GM21786 (cell line): ENCODE measurements around the gene EDDM3A.
A peak's percentile ranks its signal among the peaks of the same experiment; 100 is the strongest.
"Not testable (repeated sequence)": the region's sequence is repeated elsewhere in the genome, so short reads cannot be mapped to it uniquely, and the experiment has no call there.

ENCODE experiments used
- ATAC-seq: cut with Tn5 transposase; IDR thresholded peaks from one replicate; pipeline ENCODE4 v1.9.1; 2021; ENCODE audit not compliant: unreplicated experiment

Gene EDDM3A

DNA sequence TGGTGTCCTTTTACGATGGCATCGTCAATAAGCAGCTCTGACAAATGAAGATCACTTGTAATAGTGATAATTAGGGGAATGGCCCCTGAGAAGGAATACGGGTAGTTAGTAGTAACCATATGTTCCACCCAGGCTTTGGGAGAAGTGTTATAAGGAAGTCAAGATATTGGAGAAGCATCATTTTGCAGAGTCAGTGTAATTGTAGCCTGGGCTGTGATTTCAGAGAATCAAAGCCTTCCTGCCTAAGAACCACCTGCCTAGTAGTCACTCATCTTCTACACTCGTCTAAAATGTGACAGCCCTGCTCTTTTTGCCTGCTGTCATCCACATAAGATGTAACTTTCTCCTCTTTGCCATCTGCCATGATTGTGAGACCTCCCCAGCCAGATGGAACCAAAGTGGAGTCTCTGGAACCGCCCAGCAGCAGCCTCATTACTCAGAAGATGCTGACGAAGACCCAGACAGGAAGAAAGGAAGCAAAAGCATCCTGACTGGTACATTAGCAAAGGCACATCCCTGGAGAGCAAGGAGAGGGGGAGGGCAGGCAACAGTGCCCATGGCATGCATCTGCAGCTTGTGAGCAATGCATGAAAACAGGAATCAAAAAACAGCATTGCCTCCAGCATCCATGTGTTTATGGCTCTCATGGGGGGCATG, 12.6 kb upstream of the EDDM3A start:
- no peak for ATAC-seq

DNA sequence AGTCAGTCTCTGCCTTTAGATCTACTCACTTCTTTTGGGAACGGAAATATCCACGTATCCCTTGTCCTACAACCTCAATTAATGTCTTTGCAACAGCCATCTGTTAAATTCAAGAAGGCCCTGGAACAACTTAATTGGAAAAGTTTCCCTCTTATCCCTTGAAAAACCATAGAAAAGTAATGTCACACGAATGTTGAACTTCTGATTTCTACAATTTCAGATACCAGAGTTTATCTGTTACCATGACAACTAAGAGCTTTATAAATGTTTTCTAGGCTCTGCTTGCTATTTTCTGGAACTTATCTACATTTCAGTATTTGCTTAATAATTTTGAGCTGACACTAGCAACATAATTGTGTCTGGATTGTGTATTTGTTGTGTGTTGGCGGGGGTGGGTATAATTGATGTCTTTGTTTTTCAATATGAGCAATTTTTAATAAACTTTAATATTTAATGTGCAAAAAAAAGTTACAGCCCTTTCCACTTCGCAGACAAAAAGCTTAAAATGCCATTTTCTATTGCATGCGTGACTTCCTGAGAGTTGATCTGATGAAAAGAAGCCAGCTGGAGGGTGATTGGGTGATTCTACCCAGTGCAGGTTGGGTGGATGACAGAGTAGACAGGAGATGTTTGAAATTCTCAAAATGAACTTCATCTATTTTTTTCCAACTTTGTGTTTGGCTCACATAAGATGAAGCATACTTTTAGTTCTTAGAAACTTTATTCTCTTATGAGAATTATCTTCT, 11.8 kb upstream of the EDDM3A start:
- no peak for ATAC-seq

DNA sequence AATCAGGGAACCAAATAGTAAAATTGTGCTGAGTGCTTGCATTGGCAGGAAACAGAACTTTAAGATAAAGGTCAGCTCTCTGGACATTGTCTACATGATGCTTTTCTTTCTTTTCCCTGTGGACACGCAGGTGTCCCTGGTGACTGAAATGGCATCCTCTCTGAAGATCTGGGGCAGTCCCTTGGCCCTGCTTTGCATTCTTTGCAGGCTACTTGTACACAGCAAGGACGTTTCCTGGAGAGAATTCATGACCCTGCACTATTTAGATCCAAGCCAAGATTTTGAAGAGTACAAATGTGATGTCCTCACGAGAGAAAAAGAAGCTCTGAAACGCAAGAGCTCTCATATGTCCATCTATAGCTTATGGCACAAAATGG, 11.3 kb upstream of the EDDM3A start:
- ATAC-seq = peak; percentile 60

DNA sequence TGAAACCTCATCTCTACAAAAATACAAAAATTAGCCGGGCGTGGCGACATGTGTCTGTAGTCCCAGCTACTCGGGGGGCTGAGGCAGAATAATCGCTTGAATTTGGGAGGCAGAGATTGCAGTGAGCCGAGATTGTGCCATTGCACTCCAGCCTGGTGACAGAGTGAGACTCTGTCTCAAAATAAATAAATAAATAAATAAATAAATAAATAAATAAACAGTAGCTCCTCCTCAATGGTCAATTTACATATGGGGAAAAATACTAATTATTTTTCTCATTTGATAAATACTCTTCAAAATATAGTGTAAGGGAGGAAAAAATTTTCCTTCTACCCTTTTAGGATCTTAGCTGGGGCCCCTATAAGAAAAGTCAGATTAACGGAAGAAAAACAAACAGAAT, 7.4 kb upstream of the EDDM3A start:
- ATAC-seq = not testable (repeated sequence)

DNA sequence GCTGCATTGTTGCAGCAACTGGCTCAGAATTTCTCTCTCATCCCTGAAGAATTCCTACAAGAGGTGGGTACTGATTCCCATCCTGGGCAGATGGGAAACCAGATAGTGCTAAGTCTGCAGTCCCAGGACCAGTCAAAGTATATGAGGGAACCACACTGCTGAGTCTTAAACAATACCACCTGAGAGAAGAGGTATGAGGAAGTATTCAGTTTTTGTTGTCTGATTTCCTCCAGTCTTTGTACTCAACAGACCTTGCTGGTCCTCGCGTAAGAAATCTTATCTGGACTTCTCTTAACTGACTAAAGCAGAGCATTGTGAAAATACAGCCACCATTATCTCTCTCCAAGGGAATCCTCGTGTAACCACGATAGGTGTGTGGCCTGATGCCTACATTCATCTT, 3.6 kb upstream of the EDDM3A start:
- no peak for ATAC-seq

DNA sequence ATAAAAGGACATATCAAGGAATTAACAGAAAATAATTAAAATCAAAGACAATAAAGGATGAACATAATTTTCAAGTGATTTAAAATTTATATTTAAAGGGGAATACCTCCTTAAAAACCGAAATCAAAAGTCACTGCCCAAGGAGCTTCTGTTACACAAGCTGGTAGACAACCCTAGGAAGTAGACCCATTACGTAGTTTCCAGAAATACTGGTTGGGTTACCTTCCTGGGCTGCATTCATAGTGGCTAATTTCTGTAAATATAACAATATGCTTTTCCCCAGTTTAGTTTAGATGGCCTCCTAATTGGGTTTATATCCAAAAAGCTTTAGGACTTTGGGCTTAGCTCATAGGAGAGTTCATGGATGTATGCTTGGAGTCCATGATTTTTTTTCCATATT, 2.1 kb upstream of the EDDM3A start:
- ATAC-seq = no peak

DNA sequence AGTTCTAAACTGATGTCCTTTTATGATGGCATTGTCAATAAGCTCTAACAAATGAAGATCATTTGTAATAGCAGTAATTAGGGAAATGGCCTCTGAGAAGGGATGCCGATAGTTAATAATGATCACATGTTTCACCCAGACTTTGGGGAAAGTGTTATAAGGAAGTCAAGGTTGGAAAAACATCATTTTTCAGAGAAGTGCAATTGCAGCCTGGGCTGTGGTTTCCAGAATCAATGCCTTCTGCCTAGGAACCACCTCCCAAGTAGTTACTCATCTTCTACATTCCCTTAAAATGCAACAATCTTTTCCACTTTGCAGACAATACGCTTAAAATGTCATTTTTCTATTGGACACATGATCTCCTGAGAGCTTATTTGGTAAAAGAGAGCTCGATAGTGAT, 879 bp downstream of the EDDM3A start:
- ATAC-seq = no peak

DNA sequence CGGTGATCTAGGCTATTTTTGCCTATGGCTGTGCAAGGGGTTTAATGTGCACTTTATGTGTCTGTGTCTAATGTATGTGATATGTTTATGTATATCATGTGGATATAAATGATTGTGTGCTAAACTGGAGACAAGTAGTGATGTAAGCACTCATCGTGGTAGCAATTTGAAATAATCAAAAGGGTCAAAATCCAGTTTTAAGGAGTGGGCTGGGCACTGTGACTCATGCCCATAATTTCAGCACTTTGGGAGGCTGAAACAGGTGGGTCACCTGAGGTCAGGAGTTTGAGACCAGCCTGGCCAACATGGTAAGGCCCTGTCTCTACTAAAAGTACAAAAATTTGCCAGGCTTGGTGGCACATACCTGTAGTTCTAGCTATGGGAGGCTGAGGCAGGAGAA, 2.8 kb downstream of the EDDM3A start:
- no peak for ATAC-seq

DNA sequence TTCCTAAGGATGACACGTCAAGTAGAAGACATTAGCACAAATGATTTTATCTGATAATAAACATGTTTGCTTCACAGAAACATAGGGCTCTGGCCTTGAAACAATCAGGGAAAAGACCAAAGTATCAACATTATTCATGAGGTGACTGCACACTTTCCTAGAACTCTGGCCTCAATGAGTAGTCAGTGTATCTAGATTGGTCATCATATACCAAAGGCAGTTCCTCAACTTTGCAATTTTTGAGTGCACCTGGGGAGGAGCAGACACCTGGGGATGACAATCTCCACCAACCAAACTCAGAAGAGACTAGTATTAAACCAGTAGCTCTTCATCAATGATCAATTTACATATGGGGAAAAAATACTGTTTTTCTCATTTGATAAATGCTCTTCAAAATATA, 4.5 kb downstream of the EDDM3A start:
- no peak for ATAC-seq

DNA sequence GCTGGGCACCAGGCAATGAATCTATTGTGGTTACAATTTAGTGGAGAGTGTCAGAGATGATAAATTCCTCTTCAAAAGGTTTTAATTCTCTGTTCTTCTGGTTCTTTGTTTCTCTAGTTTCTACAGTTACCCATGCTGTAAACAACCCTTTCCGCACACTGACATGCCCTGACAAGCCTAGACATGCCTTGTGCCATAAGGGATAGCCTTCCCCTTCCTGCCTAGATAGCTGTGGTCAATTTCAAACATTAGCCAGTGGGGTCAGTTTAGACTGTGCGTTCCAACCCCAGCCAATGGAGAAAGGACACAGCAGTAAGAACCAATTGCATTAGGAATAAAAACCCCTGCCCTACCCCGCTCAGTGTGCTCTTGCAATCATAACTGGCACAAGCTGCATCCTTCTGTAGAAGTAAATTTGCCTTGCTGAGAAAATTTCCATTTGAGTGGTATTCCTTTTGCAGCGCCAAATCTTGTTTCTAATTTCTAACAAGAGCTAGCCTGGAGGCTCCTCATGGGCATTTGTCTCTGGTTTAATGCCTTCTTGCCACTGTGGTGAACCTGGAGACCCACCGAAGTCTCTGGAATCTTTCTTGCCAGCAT, 6.4 kb downstream of the EDDM3A start:
- no peak for ATAC-seq

DNA sequence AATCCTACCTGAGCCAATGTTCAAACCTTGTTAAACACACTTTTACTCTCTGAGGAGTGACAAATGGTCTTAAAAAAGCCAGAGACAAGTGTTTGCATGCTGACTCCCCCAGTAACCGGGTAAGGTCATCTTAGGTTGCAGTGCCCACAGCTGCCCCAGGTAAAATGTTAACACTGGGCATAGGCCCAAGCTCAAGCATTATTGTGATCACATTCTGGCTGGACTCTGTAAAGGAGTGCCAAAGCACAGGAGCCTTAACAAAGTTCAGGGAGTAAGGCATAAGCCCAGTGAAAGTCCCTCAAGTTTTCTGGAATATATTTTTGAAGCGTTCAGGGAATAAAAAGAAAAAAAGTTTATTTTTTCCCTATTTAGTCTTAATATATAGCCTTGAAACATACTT, 8.6 kb downstream of the EDDM3A start:
- ATAC-seq = no peak

DNA sequence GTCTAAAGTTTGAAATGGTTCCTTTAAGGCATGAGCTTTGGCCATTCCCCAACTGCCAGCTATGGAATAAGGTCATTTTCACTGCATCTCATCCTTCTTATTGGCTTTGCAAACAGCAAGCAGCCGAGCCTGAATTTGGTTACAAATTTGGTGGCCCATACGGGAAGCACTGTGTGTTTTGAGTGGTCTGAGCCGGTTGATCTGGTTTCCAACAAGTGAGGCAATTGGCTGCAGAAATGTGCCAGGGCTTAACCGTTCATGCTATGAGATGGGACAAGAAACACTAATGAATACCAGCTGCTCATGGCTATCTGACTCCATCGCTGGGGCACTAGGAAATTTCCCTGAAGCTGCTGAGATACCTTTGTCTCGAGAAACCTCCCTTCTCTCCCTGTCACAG, 9.3 kb downstream of the EDDM3A start:
- no peak for ATAC-seq

DNA sequence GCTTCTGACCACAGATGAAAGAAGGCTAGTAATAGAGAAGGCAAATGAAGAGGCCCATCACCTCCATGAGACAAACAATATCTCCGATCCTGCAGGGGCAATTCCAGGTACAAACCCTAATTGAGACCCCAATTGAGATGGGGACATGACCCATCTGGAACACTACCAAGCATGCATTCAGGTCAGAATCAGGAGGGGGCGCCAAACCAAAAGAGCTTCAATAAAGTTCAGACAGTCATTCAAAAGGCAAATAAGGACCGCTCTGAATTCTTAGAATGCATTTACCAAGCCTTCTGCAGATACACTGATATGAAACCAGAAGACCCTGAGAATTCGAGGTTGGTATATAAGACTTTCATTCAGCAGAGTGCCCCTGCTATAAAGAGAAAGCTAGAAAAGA, 12.3 kb downstream of the EDDM3A start:
- ATAC-seq = no peak

DNA sequence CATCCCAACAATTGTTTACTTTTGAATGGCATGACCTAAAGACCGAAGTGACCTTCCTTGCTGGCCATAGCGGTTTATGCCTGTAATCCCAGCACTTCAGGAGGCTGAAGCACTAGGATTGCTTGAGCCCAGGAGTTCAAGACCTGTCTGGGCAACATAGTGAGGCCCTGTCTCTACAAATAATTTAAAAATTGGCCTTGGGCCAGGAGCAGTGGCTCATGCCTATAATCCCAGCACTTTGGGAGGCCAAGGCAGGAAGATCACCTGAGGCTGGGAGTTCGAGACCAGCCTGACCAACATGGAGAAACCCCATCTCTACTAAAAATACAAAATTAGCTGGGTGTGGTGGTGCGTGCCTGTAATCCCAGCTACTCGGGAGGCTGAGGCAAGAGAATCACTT, 13.8 kb downstream of the EDDM3A start:
- not testable (repeated sequence) for ATAC-seq

DNA sequence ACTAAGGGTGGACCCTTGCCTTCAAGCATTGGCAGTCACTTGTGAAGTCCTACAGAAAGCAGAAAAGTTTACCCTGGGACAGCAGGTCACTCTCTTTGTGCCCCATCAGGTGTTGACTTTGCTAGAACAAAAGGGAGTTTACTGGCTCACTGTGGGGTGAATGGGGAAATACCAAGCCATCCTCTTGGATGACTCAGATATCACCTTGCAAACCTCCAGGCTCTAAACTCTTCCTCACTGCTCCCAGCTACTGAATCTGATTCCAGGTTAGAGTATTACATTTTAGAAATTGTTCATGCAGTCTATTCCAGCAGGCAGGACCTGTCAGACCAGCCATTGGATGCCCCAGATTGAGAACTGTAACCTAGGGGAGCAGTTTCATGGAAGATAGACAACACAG, 15.3 kb downstream of the EDDM3A start:
- no peak for ATAC-seq

DNA sequence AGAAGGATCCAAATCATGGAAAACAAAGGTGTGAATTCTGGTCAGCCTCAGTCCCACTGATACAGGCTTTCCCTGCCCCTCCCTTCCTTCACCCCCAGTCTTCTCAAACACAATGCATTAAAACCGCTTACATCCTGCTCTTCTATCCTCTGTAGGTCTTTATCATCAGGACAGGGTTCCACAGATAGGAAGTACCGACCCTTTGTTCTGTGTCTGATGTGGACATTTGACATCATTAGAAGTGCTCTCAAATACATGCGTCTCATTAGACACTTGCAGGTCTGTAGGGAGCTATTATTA, 22.9 kb downstream of the EDDM3A start:
- no peak for ATAC-seq

DNA sequence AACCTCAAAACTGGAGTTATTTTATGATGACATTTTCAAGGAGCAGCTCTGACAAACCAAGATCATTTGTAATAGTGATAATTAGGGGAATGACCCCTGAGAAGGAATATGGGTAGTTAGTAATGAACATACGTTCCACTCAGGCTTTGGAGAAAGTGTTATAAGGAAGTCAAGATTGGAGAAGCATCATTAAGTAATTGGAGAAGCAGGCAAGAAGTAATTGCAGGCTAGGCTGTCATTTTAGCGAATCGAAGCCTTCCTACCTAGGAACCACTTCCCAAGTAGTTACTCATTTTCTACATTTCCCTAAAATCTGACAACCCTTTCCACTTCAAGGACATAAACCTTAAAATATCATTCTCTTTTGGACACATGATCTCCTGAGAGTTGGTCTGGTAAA, 23.7 kb downstream of the EDDM3A start:
- no peak for ATAC-seq

DNA sequence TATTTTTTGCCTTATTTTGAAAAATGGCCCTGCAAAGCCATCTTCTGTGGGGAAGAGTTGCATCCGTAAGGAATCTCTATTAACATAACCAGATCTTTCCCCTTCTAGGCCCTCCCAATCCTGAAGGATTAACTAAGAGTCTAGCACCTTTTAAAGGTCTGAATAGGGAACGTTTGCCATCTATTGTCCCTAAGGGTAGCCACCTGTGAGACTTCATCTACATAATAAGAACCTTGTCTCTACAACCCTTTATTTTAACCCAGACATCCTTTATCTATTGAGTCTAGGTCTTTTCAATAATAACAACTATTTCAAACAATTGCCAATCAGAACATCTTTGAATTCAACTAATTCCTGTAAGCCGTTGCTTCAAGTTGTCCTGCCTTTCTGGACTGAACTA, 27.0 kb downstream of the EDDM3A start:
- no peak for ATAC-seq

DNA sequence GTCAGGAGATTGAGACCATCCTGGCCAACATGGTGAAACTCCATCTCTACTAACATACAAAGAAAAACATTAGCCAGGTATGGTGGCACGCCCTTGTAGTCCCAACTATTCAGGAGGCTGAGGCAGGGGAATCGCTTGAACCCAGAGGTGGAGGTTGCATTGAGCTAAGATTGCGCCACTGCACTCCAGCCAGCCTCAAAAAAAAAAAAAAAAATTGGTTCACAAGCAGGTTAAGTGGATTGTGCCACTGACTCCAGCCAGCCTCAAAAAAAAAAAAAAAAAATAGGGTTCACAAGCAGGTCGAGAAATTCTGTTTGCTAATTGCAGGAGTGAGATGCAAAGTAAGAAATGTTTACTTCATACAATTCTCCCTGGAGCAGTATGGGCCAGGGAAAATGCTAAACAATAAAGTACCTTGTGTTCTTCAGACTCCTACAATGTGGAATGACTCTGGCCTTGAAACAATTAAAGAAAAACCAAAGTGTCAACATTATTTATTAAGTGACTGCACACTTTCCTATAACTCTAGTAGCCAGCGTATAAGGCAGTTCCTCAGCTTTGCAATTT, 28.7 kb downstream of the EDDM3A start:
- no peak for ATAC-seq

DNA sequence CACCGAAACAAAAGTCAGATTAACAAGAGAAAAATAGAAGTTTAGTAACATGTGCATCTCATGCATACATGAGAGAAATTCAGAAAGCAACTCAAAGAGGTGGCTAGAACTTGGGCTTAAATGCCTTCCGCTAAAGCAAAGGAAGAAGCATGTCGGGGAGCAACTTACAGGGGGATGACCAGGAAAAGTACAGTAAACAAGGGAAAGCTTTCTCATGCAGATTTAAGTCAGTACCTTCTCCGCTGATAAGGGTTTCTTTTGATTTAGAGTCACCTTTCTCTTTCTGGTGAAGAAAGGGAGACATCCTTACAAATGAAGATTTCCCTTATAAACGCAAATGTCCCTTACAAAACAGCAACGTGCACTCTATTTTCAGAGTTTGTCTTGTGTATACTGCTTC, 29.4 kb downstream of the EDDM3A start:
- ATAC-seq = no peak

DNA sequence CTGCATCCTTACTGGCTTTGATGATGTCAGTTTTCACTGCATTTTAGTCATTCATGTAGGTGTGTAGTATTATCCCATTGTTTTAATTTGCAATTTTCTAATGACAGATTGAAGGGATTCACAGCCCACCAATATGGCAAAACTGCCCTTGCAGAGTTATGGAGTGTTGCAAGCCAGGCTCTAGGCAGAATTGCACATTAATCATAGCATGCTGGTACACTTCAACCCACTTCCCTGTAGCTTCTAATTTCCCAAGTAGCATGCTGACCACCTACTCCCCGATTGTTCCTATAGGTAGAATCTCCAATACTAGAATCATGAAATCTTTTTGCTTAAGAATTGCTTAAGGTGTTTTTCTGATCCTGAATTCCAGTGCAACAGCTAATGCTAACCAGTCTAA, 30.2 kb downstream of the EDDM3A start:
- ATAC-seq = no peak

DNA sequence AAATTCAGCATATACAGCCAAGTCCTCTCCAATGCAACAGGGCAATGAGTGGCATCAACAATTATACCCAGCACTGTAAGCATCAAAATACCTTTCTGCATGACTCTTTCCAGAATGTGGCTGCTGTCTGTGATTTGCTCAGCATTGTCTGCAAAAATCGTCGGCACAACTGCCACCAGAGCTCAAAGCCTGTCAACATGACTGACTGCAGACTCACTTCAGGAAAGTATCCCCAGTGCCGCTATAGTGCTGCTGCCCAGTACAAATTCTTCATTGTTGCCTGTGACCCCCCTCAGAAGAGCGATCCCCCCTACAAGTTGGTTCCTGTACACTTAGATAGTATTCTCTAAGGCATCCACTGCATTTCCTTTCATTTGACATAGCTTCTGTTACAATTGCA, 36.1 kb downstream of the EDDM3A start:
- ATAC-seq = no peak
